ENCODE data around the gene MIB1.
A peak's percentile ranks its signal among the peaks of the same experiment; 100 is the strongest.
"Not testable (repeated sequence)": the region's sequence is repeated elsewhere in the genome, so short reads cannot be mapped to it uniquely, and the experiment has no call there.

MIB1 gene

DNA sequence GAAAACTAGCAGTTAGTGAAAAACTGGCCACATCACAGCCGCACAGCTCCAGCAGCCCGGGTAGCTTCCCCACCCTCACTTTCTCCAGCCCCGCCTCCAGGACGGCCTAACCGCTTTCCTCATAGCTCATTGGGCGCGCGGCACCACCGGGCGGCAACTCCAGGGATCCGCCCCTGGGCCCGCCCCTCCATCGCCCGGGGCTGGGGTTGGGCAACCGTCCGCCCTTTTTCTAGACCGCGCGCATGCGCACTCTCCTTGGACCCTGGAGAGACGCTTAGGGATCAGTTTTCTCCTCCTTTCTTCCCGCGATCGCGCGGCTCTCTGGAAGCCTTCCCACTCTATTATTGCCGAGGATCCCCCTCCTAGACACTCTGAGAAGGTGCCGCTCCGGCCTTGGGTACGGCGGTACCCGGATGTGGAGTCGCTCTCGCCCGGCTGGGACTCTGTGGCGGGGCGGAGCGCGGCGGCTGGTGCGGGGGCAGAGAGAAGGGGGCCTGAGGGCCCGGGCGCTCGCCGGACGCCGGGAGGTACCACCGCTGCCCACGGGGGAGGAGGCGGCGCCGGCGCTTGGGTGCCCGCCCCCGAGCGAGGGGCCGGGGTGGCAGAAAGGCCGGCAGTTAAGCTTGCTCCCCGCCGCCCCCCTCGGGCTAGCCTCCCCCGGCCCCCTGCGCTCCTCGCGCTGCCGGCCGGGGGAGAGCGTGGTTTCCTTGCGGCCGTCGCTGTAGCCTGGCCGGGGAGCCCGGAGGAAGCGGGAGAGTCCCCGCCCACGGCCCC, at the start of gene MIB1:
MIB1 (plus strand) TSS at position 255 of the 774 bp plus-strand sequence. CDS start 792 bp downstream, outside the sequence.
- DNase-seq: peak; percentile 99

GRCh38 chr18:21693322-21693721, 47.3 kb upstream of the MIB1 start:
- no peak for DNase-seq

GRCh38 chr18:21700528-21701075, 40.0 kb upstream of the MIB1 start:
- no peak for DNase-seq

- no peak for DNase-seq
Measured at GRCh38 chr18:21701621-21702020, 39.0 kb upstream of the MIB1 start.

GRCh38 chr18:21702602-21703001, 38.0 kb upstream of the MIB1 start:
- no peak for DNase-seq

- DNase-seq: peak; percentile 27
Measured at GRCh38 chr18:21703241-21703820, 37.3 kb upstream of the MIB1 start.

DNA sequence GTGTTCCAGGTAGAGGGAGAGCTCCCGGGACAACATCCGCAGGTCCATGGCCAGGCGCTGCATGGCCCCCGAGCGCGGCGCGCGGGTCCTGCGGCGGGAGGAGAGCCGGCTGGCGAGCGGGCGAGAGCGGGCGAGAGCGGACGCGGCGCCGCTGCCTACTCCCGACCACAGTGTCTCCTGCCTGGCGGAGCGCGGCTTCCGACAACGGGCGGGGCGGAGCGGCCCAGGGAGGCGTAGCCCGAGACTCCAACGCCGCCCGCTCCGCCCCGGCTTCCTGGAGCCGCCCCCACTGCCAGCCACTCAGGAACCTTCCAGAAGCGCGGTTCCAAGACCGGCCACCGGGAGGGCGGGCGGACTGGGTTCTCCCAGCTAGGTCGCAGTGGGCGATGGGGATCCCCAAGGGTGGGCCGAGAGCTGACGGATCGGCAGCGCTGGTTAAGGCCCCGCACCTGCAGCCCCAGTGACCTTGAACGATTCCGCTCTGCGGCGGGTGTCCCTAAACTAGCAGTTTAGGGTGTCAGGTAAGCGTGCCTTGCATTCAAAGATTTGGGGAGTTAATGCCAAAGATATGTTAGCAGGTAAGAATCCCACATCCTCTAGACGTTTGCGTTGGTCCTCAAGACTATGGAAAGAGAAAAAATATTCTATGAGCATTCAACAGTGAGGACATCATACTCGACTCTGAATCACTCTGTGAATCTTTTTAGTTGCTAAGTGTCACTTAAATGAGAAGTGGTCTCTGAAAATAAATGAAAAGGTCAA, 35.8 kb upstream of the MIB1 start, which contains the start of gene ABHD3:
ABHD3 (minus strand) TSS at position 172 of the 762 bp plus-strand sequence; CDS start at position 63, 109 bp downstream.
- peak; percentile 90 for DNase-seq

DNA sequence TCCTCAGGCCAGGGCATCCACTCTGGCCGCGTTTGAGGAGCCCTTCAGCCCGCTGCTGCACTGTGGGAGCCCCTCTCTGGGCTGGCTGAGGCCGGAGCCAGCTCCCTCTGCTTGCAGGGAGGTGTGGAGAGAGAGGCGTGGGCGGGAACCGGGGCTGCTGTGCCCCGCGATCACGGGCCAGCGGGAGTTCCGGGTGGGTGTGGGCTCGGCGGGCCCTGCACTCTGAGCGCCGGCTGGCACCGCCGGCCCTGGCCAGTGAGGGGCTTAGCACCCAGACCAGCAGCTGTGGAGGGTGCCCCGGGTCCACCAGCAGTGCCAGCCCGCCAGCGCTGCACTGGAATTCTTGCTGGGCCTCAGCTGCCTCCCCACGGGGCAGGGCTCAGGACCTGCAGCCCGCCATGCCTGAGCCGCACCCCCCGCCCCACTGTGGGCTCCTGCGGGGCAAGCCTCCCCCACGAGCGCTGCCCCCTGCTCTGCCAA, 34.2 kb upstream of the MIB1 start:
- DNase-seq: no peak

DNA sequence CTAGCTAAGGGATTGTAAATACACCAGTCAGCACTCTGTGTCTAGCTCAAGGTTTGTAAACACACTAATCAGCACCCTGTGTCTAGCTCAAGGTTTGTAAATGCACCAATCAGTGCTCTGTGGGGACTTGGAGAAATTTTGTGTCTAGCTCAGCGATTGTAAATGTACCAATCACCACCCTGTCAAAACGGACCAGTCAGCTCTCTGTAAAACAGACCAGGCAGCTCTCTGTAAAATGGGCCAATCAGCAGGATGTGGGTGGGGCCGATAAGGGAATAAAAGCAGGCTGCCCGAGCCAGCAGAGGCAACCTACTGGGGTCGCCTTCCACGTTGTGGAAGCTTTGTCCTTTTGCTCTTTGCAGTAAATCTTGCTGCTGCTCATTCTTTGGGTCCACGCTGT, 33.5 kb upstream of the MIB1 start:
- not testable (repeated sequence) for DNase-seq

DNA sequence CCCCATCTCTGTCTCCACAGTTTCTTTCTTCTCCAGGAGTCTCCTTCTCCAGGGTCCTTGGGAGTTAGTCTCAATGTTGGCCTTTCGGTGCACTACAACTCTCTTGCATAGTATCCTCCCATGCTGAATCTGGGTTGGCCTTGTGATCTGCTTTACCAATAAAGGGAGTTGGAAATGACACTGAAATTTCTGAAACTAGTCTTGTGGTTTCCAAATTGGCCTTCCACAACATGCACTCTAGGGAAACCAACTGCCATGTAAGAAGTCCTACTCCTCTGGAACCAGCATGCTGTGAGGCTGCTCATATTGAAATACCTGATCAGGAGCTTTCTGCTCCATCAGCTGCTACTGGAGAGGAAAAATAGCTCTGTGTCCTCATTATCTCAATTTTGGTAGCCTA, 26.1 kb upstream of the MIB1 start:
- no peak for DNase-seq

- no peak for DNase-seq
Measured at GRCh38 chr18:21722687-21723086, 17.9 kb upstream of the MIB1 start.

GRCh38 chr18:21725201-21725600, 15.4 kb upstream of the MIB1 start:
- DNase-seq: no peak

GRCh38 chr18:21727702-21728101, 12.9 kb upstream of the MIB1 start:
- DNase-seq: no peak

- DNase-seq: no peak
Measured at GRCh38 chr18:21733011-21733410, 7.6 kb upstream of the MIB1 start.

DNA sequence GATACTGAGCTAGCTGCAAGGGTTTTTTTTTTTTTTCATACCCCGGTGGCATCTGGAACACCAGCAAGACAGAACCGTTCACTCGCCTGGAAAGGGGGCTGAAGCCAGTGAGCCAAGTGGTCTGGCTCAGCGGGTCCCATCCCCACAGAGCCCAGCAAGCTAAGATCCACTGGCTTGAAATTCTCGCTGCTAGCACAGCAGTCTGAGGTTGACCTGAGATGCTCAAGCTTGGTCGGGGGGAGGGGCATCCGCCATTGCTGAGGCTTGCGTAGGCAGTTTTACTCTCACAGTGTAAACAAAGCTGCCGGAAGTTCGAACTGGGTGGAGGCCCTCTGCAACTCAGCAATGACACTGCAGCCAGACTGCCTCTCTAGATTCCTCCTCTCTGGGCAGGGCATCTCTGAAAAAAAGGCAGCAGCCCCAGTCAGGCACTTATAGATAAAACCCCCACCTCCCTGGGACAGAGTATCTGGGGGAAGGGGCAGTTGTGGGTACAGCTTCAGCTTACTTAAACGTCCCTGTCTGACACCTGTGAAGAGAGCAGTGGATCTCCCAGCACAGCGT, 5.1 kb upstream of the MIB1 start:
- peak; percentile 56 for DNase-seq

DNA sequence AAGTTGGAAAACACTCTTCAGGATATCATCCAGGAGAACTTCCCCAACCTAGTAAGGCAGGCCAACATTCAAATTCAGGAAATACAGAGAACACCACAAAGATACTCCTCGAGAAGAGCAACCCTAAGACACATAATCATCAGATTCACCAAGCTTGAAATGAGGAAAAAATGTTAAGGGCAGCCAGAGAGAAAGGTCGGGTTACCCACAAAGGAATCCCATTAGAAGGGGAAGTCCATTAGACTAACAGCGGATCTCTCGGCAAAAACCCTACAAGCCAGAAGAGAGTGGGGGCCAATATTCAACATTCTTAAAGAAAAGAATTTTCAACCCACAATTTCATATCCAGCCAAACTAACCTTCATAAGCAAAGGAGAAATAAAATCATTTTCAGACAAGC, 3.7 kb upstream of the MIB1 start:
- not testable (repeated sequence) for DNase-seq

DNA sequence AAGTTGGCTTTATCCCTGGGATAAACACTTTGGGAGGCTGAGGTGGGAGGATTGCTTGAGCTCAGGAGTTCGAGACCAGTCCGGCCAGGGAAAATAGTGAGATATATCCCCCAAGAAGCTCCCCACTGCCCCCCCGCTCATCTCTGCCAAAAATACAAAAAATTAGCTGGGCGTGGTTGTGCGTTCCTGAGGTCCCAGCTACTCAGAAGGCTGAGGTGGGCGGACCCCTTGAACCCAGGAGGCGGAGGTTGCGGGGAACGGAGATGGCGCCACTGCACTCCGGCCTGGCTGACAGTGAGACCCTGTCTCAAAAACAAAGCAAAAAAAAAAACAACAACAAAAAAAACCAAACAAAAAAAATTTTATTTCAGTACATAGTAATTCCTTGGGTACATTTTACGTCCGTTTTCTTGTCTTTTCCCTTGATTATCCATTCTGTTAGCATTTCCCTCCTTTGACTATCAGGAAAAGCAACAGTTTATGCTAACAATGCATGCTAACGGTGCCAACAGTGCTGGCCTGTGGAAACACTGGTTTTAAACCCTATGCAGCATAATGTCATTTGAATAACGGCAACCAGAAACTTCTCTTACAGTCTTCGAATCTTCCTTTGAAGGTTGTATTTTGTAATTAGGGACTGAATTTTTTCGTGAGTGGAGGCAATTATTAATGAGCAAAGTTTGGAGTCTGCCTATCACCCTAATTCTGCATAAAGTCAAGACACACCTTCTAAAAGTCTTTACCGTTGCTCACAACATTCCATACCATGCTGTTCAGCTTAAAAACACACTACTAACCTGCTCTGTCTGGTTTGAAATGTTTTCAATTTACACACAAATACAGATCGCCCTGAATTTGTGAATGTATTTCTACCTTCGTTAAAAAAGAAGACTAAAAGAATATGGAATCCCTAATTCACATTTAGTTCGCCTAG, 721 bp upstream of the MIB1 start:
- no peak for DNase-seq

- DNase-seq: peak; percentile 37
Measured at GRCh38 chr18:21741312-21741561, 645 bp downstream of the MIB1 start.

- peak; percentile 29 for DNase-seq
Measured at GRCh38 chr18:21741562-21742314, 1.1 kb downstream of the MIB1 start.

DNA sequence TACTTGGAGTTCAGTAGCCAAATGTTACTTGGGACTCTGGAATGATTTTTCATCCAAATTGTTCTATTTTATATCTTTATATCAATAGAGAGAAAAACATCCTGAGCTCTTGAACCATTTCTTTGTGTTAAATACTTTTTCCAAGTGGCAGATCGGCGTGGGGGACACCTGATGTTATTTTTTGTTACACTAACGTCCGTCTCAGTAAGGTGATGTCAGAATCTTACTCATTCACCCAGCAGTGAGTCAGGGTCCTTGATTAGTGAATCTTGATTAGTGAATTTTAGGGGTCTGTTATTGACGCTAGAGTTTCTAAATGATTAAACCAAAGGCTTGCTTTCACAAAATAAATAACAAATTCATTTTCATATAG, 1.7 kb downstream of the MIB1 start:
- DNase-seq: no peak

DNA sequence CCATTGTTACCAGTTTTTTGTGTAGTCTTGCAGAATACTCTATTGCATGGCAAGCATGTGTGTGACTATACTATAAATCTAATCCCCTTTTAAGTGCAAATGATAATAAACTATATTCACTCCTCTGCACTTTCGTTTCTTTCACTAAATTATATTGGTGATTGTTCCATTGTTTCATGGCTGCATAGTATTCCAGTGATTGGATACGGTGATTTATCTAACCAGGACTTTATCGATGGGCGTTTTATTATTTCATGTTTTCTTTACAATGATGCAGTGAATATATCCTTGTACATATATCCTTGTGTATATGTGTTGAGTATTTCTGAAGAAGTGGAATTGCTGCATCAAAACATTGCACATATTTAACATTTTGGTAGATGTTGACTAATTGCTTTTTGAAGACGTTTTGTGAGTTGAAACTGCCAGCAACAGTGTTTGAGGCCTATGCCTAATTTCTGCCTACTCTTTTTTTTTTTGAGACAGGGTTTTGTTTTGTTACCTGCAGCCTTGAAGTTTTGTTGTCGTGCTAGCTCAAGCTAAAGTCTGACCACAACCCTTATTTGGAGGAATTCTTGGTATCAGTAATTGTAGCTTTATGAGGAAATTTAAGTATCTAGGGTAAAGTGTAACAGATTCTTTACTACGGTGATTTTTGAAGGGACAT, 2.7 kb downstream of the MIB1 start:
- no peak for DNase-seq
